ENCODE measurements around the gene PCIF1.
"Not testable (repeated sequence)": the region's sequence is repeated elsewhere in the genome, so short reads cannot be mapped to it uniquely, and the experiment has no call there.

DNA sequence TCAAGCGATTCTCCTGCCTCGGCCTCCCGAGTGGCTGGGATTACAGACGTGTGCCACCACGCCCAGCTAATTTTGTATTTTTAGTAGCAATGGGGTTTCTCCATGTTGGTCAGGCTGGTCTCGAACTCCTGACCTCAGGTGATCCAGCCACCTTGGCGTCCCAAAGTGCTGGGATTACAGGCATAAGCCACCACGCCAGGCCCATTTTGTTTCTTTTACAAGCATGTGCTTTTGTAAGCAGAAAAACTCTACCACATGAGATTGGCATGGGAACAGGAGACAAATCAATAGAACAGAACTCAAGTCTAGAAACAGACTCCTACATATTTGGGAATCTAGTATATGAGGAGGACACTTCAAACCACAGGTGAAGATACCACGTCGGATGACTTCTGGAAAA, 21.8 kb downstream of the PCIF1 start:
- TF ChIP-seq, protein P1, sequence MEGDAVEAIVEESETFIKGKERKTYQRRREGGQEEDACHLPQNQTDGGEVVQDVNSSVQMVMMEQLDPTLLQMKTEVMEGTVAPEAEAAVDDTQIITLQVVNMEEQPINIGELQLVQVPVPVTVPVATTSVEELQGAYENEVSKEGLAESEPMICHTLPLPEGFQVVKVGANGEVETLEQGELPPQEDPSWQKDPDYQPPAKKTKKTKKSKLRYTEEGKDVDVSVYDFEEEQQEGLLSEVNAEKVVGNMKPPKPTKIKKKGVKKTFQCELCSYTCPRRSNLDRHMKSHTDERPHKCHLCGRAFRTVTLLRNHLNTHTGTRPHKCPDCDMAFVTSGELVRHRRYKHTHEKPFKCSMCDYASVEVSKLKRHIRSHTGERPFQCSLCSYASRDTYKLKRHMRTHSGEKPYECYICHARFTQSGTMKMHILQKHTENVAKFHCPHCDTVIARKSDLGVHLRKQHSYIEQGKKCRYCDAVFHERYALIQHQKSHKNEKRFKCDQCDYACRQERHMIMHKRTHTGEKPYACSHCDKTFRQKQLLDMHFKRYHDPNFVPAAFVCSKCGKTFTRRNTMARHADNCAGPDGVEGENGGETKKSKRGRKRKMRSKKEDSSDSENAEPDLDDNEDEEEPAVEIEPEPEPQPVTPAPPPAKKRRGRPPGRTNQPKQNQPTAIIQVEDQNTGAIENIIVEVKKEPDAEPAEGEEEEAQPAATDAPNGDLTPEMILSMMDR (conservative IDR thresholded peaks at IDR 0.05), result not testable (repeated sequence)
- not testable (repeated sequence) for TF ChIP-seq EZH2 (IDR thresholded peaks at IDR 0.05; ENCODE audit: low read depth)
